DOHH2 (cell line): ENCODE data around the gene PKD1.

Source experiments
- H3F3A ChIP-seq: fragments of 200-600 bp; sonication (generic), shearing (Covaris generic); 2 replicates; pipeline ENCODE4 v1.6.0; 2016; ENCODE audit warnings: antibody characterized with exemption, mild to moderate bottlenecking; ENCODE audit not compliant: control insufficient read depth, insufficient read depth
- H3K27ac ChIP-seq: fragments of 200-600 bp; sonication (generic); 2 replicates; pipeline ENCODE4 v1.5.1; 2014; ENCODE audit warnings: low read depth, mild to moderate bottlenecking, low read length, moderate library complexity
- H3K27me3 ChIP-seq: fragments of 200-600 bp; sonication (generic); 2 replicates; pipeline ENCODE4 v1.6.1; 2014; ENCODE audit warnings: mild to moderate bottlenecking, low read length, mixed read lengths; ENCODE audit not compliant: control insufficient read depth
- H3K36me3 ChIP-seq: fragments of 200-600 bp; sonication (generic); 2 replicates; pipeline ENCODE4 v1.6.1; 2014; ENCODE audit warnings: mild to moderate bottlenecking, low read length, moderate library complexity, mixed read lengths; ENCODE audit not compliant: control insufficient read depth
- H3K4me1 ChIP-seq: fragments of 200-600 bp; sonication (generic); 2 replicates; pipeline ENCODE4 v1.6.1; 2014; ENCODE audit warnings: mild to moderate bottlenecking, low read length, mixed read lengths; ENCODE audit not compliant: control insufficient read depth
- H3K4me2 ChIP-seq: fragments of 200-600 bp; sonication (generic); 2 replicates; pipeline ENCODE4 v1.6.0; 2014; ENCODE audit warnings: mild to moderate bottlenecking, low read length, moderate library complexity
- H3K4me3 ChIP-seq: fragments of 200-600 bp; sonication (generic); 2 replicates; pipeline ENCODE4 v1.5.1; 2014; ENCODE audit warnings: mild to moderate bottlenecking, low read length, mixed read lengths
- H3K79me2 ChIP-seq: fragments of 200-600 bp; sonication (generic); 2 replicates; pipeline ENCODE4 v1.6.1; 2014; ENCODE audit warnings: mild to moderate bottlenecking, low read length, mixed read lengths; ENCODE audit not compliant: control insufficient read depth
- H3K9me2 ChIP-seq: fragments of 200-600 bp; sonication (generic); replicated peaks from 2 replicates; pipeline ENCODE4 v1.6.1; 2014; ENCODE audit warnings: mild to moderate bottlenecking, low read length, mixed read lengths; ENCODE audit not compliant: control insufficient read depth
- H3K9me3 ChIP-seq: fragments of 200-600 bp; sonication (generic); 2 replicates; pipeline ENCODE4 v1.6.1; 2014; ENCODE audit warnings: antibody characterized with exemption, low read length, mixed read lengths; ENCODE audit not compliant: control insufficient read depth, insufficient read depth
- H4K20me1 ChIP-seq: fragments of 200-600 bp; sonication (generic); 2 replicates; pipeline ENCODE4 v1.6.0; 2014; ENCODE audit warnings: low read depth, mild to moderate bottlenecking, antibody characterized with exemption, low read length, moderate library complexity; ENCODE audit not compliant: control insufficient read depth, insufficient read depth
- EZH2phosphoT487 ChIP-seq: fragments of 200-600 bp; sonication (generic); IDR thresholded peaks from 2 replicates; pipeline ENCODE4 v1.6.1; 2017; ENCODE audit warnings: borderline replicate concordance, mild to moderate bottlenecking, antibody characterized with exemption, low read length, moderate library complexity, mixed read lengths
- TF ChIP-seq, protein P1 (sequence below): fragments of 200-600 bp; sonication (generic); IDR thresholded peaks from one replicate; pipeline ENCODE4 v1.5.1; 2014; ENCODE audit warnings: antibody characterized with exemption, mild to moderate bottlenecking, low read depth, low read length; ENCODE audit not compliant: poor library complexity, severe bottlenecking

Gene PKD1

DNA sequence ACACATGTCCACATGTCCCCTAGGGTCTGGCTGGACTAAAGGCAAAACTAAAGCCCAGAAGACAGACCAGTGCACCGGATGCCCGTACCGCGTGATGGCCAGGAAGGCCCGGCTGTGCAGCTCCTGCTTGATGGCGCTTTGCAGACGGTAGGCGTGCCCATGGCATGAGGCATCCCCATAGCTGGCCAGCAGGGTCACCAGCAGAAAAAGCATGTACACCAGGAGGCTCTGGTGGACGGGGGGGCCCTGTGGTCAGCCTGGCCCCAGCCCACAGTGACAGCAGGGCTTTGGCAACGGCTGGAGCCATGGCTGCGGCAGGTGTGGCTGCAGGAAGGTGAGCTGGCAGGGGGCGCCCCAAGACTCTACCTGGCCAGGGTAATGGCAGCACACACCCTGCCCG lies 42.8 kb downstream of the PKD1 start:
- Histone ChIP-seq H3F3A (no peaks in the 10 kb centered on the region), H4K20me1 (no peaks in the 10 kb centered on the region), H3K9me3 (no peaks in the 10 kb centered on the region), H3K27me3 (no peaks in the 10 kb centered on the region), H3K27ac (no peak overlapping the region), H3K36me3 (peaks cover 17% of the 10 kb centered on the region; the same call in 1 of the 2 replicates), H3K4me2 (no peak overlapping the region), H3K4me1 (no peaks in the 10 kb centered on the region), H3K79me2 (no peaks in the 10 kb centered on the region), H3K9me2 (no peaks in the 10 kb centered on the region), H3K4me3 (no peak overlapping the region)
- TF ChIP-seq EZH2phosphoT487, result no peak
- TF ChIP-seq, protein P1, sequence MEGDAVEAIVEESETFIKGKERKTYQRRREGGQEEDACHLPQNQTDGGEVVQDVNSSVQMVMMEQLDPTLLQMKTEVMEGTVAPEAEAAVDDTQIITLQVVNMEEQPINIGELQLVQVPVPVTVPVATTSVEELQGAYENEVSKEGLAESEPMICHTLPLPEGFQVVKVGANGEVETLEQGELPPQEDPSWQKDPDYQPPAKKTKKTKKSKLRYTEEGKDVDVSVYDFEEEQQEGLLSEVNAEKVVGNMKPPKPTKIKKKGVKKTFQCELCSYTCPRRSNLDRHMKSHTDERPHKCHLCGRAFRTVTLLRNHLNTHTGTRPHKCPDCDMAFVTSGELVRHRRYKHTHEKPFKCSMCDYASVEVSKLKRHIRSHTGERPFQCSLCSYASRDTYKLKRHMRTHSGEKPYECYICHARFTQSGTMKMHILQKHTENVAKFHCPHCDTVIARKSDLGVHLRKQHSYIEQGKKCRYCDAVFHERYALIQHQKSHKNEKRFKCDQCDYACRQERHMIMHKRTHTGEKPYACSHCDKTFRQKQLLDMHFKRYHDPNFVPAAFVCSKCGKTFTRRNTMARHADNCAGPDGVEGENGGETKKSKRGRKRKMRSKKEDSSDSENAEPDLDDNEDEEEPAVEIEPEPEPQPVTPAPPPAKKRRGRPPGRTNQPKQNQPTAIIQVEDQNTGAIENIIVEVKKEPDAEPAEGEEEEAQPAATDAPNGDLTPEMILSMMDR, result no peak

DNA sequence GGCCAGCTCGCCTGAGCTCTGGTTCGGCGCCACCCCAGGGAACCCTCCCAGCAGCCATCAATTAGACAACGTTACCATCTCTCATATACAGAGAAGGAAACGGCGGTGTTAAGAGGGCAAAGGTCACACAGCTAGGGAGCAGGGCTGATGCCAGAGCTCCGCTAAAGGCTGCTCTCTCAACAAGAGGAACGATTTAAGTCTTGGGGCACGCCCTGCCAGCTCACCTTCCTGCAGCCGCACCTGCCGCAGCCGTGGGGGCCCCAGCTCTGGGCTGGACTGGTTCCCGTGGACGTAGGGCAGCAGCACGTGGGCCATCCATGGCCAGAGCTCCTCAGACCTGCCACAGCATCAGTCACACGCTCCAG lies 43.5 kb downstream of the PKD1 start:
- H3K79me2 ChIP-seq, result no peaks in the 10 kb centered on the region
- H3K9me3 ChIP-seq, result no peaks in the 10 kb centered on the region
- H3K9me2 ChIP-seq, result no peaks in the 10 kb centered on the region
- H3K27ac ChIP-seq, result no peak overlapping the region
- H3K36me3 ChIP-seq, result peaks cover 21% of the 10 kb centered on the region
- no peaks in the 10 kb centered on the region for H3K27me3 ChIP-seq
- peaks cover under 1% of the 10 kb centered on the region for H3K4me1 ChIP-seq
- no peaks in the 10 kb centered on the region for H4K20me1 ChIP-seq
- no peak overlapping the region for H3K4me3 ChIP-seq
- TF ChIP-seq, protein P1, result no peak
- TF ChIP-seq EZH2phosphoT487, result no peak
- no peaks in the 10 kb centered on the region for H3F3A ChIP-seq
- H3K4me2 ChIP-seq, result no peak overlapping the region

DNA sequence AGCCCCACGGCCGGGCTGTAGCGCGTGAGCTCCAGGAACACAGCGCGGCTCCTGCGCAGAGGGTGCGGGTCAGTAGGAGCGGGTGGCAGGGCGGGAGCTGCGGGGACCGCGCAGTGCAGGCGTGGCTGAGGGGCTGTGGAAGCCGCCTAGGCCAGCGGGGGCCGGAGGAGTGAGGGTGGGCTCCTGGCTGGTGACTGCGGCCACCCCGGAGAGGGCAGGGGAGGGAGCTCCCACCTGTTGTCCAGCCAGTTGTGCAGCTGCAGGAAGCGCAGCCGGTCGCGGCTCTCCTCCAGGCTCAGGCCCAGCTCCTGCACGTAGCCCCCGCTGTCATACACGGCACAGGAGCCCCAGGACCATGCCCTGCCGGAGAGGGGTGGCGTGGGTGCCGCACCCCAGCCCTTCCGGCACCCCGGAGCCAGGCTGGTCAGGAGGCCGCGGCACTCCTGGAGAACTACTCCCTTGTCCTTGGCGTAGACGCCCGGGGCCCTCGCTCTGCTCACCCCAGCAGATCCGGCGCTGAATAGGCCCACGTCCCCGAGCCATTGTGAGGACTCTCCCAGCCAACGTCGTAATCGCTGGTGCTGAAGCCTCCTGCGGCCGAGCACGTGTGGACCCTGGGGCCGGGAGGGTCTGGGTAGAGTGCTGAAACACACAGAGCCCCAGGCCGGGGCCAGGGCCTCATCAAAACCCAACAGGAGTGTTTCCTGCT lies 44.0 kb downstream of the PKD1 start:
- Histone ChIP-seq H3F3A (no peaks in the 10 kb centered on the region), H3K4me2 (no peak overlapping the region), H3K4me3 (no peak overlapping the region), H4K20me1 (no peaks in the 10 kb centered on the region), H3K9me3 (no peaks in the 10 kb centered on the region), H3K27me3 (no peaks in the 10 kb centered on the region), H3K4me1 (peaks cover 6% of the 10 kb centered on the region), H3K9me2 (no peaks in the 10 kb centered on the region), H3K27ac (no peak overlapping the region), H3K79me2 (no peaks in the 10 kb centered on the region), H3K36me3 (peaks cover 26% of the 10 kb centered on the region)
- TF ChIP-seq, protein P1, result no peak
- TF ChIP-seq EZH2phosphoT487, result no peak
